ENCODE measurements around the gene PSG5.
"Not testable (repeated sequence)": the region's sequence is repeated elsewhere in the genome, so short reads cannot be mapped to it uniquely, and the experiment has no call there.

Gene PSG5

GRCh38 chr19:43181869-43182771 lies 4.2 kb downstream of the PSG5 start:
- not testable (repeated sequence) for DNase-seq

- DNase-seq, result peak; percentile 27
Observed at GRCh38 chr19:43179569-43180147, 6.7 kb downstream of the PSG5 start.

GRCh38 chr19:43178577-43178976 lies 7.8 kb downstream of the PSG5 start:
- not testable (repeated sequence) for DNase-seq

- not testable (repeated sequence) for DNase-seq
Observed at GRCh38 chr19:43165906-43166305, 20.4 kb downstream of the PSG5 start.

GRCh38 chr19:43163135-43163534 lies 23.2 kb downstream of the PSG5 start:
- DNase-seq, result not testable (repeated sequence)

- DNase-seq, result not testable (repeated sequence)
Observed at GRCh38 chr19:43162261-43162660, 24.1 kb downstream of the PSG5 start.

- no peak for DNase-seq
Observed at GRCh38 chr19:43152214-43152613, 34.1 kb downstream of the PSG5 start.

GRCh38 chr19:43149788-43150187 lies 36.5 kb downstream of the PSG5 start:
- not testable (repeated sequence) for DNase-seq

- no peak for DNase-seq
Observed at GRCh38 chr19:43148233-43148632, 38.1 kb downstream of the PSG5 start.

- not testable (repeated sequence) for DNase-seq
Observed at GRCh38 chr19:43141763-43142162, 44.6 kb downstream of the PSG5 start.

- no peak for DNase-seq
Observed at GRCh38 chr19:43132696-43133095, 53.6 kb downstream of the PSG5 start.

GRCh38 chr19:43131281-43131842 lies 55.0 kb downstream of the PSG5 start:
- DNase-seq, result not testable (repeated sequence)

GRCh38 chr19:43129197-43129596 lies 57.1 kb downstream of the PSG5 start:
- DNase-seq, result not testable (repeated sequence)

- DNase-seq, result not testable (repeated sequence)
Observed at GRCh38 chr19:43127336-43127735, 59.0 kb downstream of the PSG5 start.

GRCh38 chr19:43126720-43127119 lies 59.6 kb downstream of the PSG5 start:
- DNase-seq, result no peak

GRCh38 chr19:43124360-43124759 lies 62.0 kb downstream of the PSG5 start:
- no peak for DNase-seq

- not testable (repeated sequence) for DNase-seq
Observed at GRCh38 chr19:43120433-43121026, 65.8 kb downstream of the PSG5 start.

GRCh38 chr19:43119526-43119925 lies 66.8 kb downstream of the PSG5 start:
- DNase-seq, result not testable (repeated sequence)
